ENCODE measurements around the gene CNOT8. TPM values are rescaled to one million over a fixed set of nuclear protein-coding genes. Genes with fewer than 3 reads are reported as not detected.

The CNOT8 gene
- total RNA-seq, 4 donors from 2014 or later = 64.3 to 97.3 (median 78.9) TPM

DNA sequence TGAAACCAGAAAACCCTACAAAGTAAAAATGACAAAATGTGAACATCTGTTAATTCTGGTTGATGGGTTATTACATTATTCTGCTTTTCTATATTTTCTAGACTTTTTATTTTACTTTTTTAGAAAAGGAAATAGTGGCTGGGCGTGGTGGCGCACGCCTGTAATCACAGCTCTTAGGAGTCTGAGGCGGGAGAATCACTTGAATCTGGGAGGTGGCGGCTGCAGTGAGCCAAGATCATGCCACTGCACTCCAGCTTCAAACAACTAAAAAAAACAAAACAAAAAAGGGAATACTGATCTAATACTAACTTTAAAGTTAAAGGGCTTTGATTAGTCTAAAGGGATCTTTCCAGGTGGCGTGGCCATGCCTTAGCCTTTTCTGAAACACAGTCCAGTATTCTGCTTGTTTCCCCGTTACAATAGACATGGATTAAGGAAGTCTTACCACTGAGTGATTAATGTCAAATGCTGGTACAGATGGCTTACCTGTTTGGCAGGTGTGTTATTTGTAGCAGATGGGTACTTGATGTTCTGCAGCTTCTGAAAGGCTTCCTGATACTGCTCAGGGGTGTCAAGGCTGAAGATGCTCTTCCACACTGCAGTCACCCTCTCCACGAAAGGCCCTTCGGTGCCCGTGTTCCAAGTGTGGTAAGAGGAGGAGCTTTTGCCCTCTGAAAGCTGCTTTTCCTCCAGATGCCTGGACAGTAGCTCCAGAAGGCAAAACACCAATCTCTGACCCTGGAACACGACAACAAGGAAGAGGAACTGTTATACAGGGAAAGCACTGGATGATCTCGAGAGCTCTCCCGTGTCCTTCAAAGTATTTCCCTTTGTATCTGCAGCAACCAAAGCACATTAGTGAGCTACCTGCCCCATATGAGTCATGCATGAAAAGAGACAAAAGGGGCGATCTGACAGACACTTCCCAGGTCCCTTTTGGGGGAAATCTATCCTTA lies 37.5 kb downstream of the CNOT8 start:
- WGBS, 2 donors (ENCODE audit: low coverage in 1 of 2) = 87 to 89% methylated on average over 7 to 13 of the region's 14 CpGs
- peak overlapping the region in 1 of 4 donors; percentile 36 for H3K27ac ChIP-seq
- TF ChIP-seq EP300 (IDR thresholded peaks at IDR 0.05; ENCODE audit: low read depth) (no peak), POLR2A (IDR thresholded peaks at IDR 0.05) (no peak), POLR2AphosphoS5 (IDR thresholded peaks at IDR 0.05) (no peak)
- TF ChIP-seq, protein P1, sequence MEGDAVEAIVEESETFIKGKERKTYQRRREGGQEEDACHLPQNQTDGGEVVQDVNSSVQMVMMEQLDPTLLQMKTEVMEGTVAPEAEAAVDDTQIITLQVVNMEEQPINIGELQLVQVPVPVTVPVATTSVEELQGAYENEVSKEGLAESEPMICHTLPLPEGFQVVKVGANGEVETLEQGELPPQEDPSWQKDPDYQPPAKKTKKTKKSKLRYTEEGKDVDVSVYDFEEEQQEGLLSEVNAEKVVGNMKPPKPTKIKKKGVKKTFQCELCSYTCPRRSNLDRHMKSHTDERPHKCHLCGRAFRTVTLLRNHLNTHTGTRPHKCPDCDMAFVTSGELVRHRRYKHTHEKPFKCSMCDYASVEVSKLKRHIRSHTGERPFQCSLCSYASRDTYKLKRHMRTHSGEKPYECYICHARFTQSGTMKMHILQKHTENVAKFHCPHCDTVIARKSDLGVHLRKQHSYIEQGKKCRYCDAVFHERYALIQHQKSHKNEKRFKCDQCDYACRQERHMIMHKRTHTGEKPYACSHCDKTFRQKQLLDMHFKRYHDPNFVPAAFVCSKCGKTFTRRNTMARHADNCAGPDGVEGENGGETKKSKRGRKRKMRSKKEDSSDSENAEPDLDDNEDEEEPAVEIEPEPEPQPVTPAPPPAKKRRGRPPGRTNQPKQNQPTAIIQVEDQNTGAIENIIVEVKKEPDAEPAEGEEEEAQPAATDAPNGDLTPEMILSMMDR (IDR thresholded peaks at IDR 0.05) = no peak

DNA sequence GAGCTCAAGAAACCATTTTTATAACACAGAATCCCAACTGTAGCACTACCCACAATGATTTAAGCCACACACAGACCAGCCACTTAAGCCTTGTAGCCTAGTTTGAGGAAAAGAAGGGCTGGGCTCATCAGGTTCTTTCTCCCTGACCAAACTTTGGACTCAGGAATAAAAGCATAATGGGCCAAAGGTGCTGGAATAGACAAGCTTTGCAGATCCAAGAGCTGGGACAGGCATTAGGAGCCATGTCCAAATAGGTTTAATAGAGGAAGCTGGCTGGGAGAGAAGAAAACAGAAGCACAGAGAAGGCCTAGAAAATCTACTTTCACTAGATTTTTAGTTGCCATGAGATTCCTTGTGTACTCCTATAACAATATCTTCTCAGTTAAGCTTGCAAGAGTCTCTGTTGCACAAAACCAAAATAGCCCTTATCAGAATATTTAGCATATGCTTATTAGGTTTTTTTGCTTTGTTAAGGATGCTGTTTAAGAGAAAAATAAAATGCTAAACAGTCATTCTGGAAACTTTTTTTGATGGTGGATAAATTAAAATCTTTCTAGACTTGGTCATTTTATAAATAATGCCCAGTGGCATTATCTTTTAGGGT lies 38.2 kb downstream of the CNOT8 start:
- no peak overlapping the region for H3K4me3 ChIP-seq
- in situ Hi-C loops (cut with MboI; ENCODE audit: low pct_ligation_motif_present in 1 of 4, low pct_unique_long_range_greater_than_20kb in 1 of 4, low sequenced_read_pairs in 3 of 4) (no loop called here), intact Hi-C loops (cut with DNase I; ENCODE audit: low total_unique reads) (no loop called here)
- DNase-seq = no peak
- peaks cover 0 to 55% (median 13%) of the 10 kb centered on the region in 4 donors for H3K36me3 ChIP-seq
- no peaks in the 10 kb centered on the region for H3K9me3 ChIP-seq
- peak overlapping the region in 2 of 4 donors; percentile 19 to 36 for H3K27ac ChIP-seq
- no peak for TF ChIP-seq POLR2A (IDR thresholded peaks at IDR 0.05)
- no peak for TF ChIP-seq EP300 (IDR thresholded peaks at IDR 0.05; ENCODE audit: low read depth)
- no peak for TF ChIP-seq POLR2AphosphoS5 (IDR thresholded peaks at IDR 0.05)
- TF ChIP-seq, protein P1 (IDR thresholded peaks at IDR 0.05) = no peak
- no peaks in the 10 kb centered on the region for H3K27me3 ChIP-seq
- no peaks in the 10 kb centered on the region for H3K4me1 ChIP-seq

More for the DNA sequence above, 37.5 kb downstream of the CNOT8 start:
- intact Hi-C loops (cut with DNase I; ENCODE audit: low total_unique reads) = no loop called here
- no peaks in the 10 kb centered on the region for H3K9me3 ChIP-seq
- no peak overlapping the region for H3K4me3 ChIP-seq
- H3K4me1 ChIP-seq = no peaks in the 10 kb centered on the region
- in situ Hi-C loops (cut with MboI; ENCODE audit: low pct_ligation_motif_present in 1 of 4, low pct_unique_long_range_greater_than_20kb in 1 of 4, low sequenced_read_pairs in 3 of 4) = no loop called here
- no peaks in the 10 kb centered on the region for H3K27me3 ChIP-seq
- no peak for DNase-seq
- H3K36me3 ChIP-seq = peaks cover 0 to 54% (median 14%) of the 10 kb centered on the region in 4 donors

DNA sequence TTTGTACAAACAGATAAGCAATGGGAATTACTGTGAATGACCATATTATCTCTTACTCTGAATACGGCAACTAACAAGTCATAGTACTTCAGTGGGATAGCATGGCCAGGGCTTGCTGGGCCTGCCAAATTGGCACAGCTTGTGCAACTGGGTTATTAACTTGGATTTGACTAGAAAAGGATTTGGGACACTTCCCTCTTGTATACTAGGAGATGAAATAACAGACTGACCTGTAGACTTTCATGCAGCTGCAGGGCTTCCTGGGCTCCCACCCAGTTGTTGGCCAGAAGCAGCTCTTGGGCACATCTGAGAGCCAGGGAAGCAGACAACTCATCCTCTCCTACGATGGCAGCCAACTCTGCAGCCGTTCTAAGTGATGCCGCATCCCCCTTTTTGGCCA lies 39.8 kb downstream of the CNOT8 start:
- H3K4me1 ChIP-seq = no peaks in the 10 kb centered on the region
- TF ChIP-seq POLR2A (IDR thresholded peaks at IDR 0.05) (no peak), EP300 (IDR thresholded peaks at IDR 0.05; ENCODE audit: low read depth) (no peak), POLR2AphosphoS5 (IDR thresholded peaks at IDR 0.05) (no peak)
- TF ChIP-seq, protein P1 (IDR thresholded peaks at IDR 0.05) = no peak
- H3K27me3 ChIP-seq = no peaks in the 10 kb centered on the region
- peaks cover 0 to 57% (median 15%) of the 10 kb centered on the region in 4 donors for H3K36me3 ChIP-seq
- no peak for DNase-seq
- no peak overlapping the region for H3K27ac ChIP-seq
- no peak overlapping the region for H3K4me3 ChIP-seq
- no peaks in the 10 kb centered on the region for H3K9me3 ChIP-seq
- in situ Hi-C loops (cut with MboI; ENCODE audit: low pct_ligation_motif_present in 1 of 4, low pct_unique_long_range_greater_than_20kb in 1 of 4, low sequenced_read_pairs in 3 of 4) (no loop called here), intact Hi-C loops (cut with DNase I; ENCODE audit: low total_unique reads) (no loop called here)
- WGBS, 2 donors (ENCODE audit: low coverage in 1 of 2) = 95% methylated on average over 4 of the region's 4 CpGs; no CpG with 5 or more reads in 1 of the 2 donors

DNA sequence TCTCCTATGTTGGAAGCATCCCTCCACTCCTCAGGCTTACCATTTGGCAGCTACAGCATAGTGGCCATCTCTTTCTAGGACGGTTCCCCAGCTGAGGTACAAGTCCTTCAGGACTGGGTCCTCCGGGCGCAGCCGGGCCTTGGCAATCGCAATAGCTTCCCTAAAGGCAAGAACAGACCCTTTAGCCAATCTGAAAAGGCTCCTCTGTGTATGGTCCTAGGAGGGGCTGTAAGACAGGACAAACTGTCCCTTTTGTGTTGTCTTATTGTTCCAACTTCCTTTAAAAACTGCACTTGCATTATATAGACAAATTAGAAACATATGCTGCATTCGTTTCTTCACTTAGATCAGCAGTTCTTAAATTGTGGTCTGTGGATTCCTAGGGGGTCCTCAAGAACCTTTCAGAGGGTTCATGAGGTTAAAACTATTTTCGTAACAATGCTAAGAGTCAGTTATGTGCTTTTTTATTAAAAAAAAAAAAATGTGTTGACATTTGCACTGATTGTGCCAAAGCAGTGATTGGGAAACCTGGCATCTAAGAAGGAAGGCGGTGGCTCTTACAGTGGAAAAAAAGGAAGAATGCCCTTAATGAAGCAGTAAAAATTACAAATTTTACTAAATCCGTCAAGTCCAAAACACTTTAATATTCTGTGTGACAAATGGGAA lies 40.9 kb downstream of the CNOT8 start:
- Histone ChIP-seq H3K36me3 (peaks cover 0 to 67% (median 18%) of the 10 kb centered on the region in 4 donors), H3K27me3 (no peaks in the 10 kb centered on the region), H3K4me1 (no peaks in the 10 kb centered on the region), H3K27ac (no peak overlapping the region), H3K4me3 (no peak overlapping the region), H3K9me3 (no peaks in the 10 kb centered on the region)
- 85 to 92% methylated on average over 9 of the region's 9 CpGs for WGBS, 2 donors (ENCODE audit: low coverage in 1 of 2)
- intact Hi-C loops (cut with DNase I; ENCODE audit: low total_unique reads) = no loop called here
- no peak for TF ChIP-seq POLR2AphosphoS5 (IDR thresholded peaks at IDR 0.05)
- TF ChIP-seq, protein P1 (IDR thresholded peaks at IDR 0.05) = no peak
- TF ChIP-seq POLR2A (IDR thresholded peaks at IDR 0.05) = no peak
- no peak for TF ChIP-seq EP300 (IDR thresholded peaks at IDR 0.05; ENCODE audit: low read depth)
- DNase-seq = no peak
- in situ Hi-C loops (cut with MboI; ENCODE audit: low pct_ligation_motif_present in 1 of 4, low pct_unique_long_range_greater_than_20kb in 1 of 4, low sequenced_read_pairs in 3 of 4) = no loop called here
